HG02870 (cell line): Measurements from ENCODE around the gene BARD1.
A peak's percentile ranks its signal among the peaks of the same experiment; 100 is the strongest.

ENCODE experiments used
- ATAC-seq: cut with Tn5 transposase; IDR thresholded peaks from one replicate; pipeline ENCODE4 v1.9.1; 2021; ENCODE audit warnings: mild to moderate bottlenecking, moderate library complexity; ENCODE audit not compliant: unreplicated experiment

The BARD1 gene

GRCh38 chr2:214676421-214677089 lies 132.9 kb downstream of the BARD1 start:
- peak; percentile 53 for ATAC-seq
